ENCODE measurements around the gene PGRMC1.

GRCh38 chrX:119290476-119290875 is 54.4 kb downstream of the PGRMC1 start:
- TF ChIP-seq ZFP91 (CRISPR knock-in tag; IDR thresholded peaks at IDR 0.05) (no peak), POLR2AphosphoS5 (IDR thresholded peaks at IDR 0.05; ENCODE audit: control insufficient read depth, insufficient read depth, low read depth, low read length) (no peak)

Data from K562 (cell line).